GM18502 (cell line): ENCODE measurements around the gene SLC6A7.
"Not testable (repeated sequence)": the region's sequence is repeated elsewhere in the genome, so short reads cannot be mapped to it uniquely, and the experiment has no call there.

Experiments
- ATAC-seq: cut with Tn5 transposase; IDR thresholded peaks from one replicate; pipeline ENCODE4 v1.9.1; 2021; ENCODE audit warnings: mild to moderate bottlenecking; ENCODE audit not compliant: unreplicated experiment, poor library complexity

SLC6A7 gene

DNA sequence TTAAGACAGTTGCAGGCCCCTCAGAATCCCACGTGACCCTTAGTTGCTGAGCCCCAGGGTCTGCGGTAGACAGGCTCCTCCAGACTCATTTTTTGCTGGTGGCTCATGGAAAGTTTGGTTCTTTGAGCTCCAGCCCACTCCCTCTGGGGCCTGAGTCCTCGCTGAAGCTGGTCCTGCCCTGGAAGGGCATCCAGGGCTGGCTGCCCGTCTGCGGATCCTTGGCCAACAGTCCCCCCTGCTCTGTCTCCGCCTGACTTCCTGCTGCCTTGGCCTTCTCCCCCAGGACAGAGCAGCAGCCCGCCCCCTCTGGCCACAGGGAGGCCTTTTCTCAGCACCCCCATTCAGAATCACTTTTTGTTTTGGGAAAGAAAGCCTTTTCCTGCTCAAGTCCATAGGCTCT, 24.4 kb downstream of the SLC6A7 start:
- no peak for ATAC-seq

DNA sequence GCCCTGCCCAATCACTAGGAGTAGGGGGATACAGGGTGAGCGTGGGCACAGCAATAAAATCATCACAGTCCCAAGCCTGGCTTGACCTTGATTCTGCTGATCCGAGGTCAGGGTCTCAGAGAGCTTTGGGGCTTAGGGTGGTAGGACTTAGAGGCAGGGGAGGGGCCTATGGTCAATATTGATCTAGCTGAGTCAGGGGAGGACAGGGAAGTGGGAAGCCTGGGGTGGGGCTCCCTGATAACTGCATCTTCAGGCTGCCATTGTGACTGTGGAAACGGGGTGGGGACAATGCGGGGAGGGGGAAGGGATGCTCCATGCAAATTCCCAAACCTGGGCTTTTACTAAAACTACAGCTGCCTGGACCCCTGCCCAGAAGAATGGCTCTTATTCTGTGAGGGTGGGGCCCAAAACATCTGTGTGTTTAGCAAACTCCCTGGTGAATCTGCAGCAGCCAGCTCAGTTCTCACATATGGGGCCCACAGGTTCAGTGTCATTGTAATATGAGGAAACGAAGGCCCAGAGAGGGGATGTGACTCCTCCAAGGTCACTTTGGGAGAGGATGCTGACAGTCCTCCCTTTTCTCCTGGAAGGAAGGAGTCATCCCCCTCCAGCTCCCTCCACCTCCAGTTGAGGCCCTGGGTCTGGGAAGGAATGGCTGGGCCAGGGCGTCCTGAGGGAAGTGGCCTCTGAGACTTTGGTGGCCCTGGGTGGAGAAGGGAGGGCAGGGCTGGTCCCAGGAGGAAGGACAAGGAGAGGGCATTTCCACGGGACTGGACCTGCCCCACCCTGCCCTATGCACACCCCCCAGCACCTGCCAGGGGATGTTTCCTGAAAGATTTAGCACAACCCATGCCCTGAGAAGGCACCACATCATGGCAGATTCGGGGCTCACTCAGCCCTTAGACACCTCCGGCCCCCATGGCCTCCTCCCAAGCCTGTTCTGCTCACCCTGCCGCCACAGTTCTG, 26.4 kb downstream of the SLC6A7 start:
- no peak for ATAC-seq

DNA sequence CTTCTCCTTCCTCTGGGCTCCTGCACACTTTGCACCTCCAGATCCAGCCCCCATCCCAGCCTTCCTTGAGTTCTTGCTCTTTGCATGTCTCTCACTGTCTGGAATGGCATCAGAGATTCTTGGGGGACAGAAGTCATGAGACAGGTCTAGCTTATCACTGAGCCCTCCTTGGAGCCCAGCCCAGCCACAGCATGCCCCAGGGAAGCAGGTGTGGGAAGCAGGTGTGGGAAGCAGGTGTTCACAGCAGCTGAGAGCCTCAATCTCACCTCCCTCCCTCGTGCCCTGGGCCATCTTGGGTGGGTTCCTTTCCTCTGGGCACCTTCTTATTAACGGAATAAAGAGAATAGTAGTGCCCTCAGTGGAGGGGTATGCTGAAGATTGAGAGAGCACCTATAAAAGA, 27.2 kb downstream of the SLC6A7 start:
- ATAC-seq = no peak

DNA sequence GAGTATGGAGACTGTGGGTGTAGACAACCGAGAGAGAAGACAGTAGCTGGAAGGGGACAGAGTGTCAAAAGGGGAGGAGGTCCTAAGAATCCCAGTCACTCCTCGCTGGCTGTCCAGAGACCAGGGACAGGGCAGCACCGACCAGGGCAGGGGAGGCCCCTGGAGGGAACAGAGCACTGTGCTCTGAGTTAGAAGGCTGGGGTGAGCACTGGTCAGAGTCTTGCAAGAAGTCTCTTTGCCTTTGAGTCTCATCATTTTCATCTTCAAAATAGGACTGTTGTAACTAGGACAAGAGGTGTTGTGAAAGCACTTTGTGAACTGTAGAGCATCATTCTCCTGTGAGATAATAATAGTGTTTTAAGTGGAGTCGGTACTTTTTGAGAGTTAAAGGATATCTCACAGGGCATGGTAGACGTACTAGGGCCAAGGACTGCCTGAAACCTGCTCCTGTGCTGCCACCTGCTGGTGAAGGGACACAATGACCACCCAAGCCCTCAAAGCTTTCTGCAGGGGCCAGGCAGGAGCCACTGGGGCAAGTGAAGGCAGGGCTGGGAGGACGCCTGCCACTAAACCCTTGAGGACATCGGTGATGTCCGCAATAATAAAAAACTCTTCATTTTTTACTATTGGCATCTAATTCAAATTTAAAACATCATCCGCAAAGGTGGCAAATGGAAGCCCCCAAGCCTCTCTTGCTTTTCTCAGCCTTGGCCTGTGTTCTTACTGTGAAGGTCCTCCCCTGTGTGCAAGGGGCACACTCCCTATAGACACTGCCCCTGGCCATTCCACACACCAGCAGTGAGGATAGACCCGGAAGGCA, 28.2 kb downstream of the SLC6A7 start:
- peak; percentile 87 for ATAC-seq

DNA sequence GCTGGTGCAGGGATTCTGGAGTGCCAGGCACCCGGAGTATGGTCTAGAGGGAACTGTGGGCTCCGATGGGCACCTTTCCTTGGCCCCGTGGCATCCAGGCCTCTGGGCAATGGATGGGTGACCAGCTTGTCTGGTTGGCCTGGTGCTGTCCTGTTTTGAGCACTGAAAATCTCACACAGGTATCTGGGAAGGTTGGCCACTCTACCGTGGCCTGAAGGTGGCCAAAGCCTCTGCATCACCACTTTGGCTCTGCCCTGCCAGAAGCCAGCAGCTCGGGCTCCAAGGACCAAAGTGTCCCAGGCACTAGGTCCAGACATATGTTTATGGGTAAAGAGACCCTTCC, 28.8 kb downstream of the SLC6A7 start:
- ATAC-seq = no peak

DNA sequence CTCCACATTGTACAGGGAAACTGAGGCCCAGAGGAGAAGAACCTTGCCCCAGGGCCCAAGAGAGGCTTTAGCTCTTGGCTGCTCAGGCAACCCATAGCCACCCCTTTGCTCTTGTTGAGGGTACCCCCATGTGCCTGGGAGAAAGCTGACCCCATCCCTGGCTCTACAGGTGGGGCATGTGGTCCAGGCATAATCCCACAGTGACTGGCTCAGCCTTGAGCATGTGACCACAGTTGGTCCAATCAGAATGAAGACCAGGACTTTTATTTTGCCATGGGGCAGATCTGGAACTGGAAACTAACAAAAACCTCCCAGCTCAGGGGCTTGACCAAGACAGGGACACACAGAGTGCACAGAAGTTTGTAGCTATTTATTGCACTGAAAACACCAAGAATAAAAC, 29.3 kb downstream of the SLC6A7 start:
- no peak for ATAC-seq

DNA sequence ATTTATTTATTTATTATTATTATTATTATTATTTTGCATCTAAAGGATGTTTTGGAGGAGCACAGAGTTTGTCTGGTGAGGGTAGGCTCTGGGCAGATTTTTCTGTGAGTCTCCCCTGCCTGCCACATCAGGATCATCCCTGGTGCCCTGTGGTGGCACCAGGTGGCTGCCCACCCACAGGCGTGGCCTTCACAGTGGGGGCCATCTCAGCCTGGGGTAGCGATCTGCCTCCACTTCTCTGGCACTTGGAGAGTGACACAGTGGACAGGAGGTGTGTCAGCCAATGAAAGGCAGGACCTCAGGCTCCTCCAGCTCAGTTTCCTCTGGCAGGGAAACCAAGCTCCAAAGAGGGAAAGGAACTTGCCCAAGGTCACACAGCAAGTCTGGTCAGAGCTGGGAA, 30.0 kb downstream of the SLC6A7 start:
- ATAC-seq = no peak

DNA sequence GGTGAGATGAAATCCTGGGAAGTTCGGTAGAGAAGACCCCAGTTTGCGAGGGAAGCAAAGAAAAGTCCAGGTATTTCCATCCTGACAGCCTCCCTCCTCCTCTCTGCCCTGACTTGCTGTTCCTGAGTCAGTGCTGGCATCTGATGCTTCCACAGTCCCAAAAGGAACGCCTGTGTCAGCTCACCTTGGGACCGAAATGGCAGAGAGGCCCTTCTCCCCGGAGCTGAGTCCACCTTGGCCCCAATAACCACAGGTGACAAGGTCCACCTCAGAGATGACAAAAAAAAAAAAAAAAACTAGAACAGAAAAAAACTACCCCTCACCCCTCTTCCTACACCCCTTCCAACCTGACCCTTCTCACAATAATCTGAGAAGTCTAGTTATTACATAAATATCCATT, 31.6 kb downstream of the SLC6A7 start:
- ATAC-seq = no peak

DNA sequence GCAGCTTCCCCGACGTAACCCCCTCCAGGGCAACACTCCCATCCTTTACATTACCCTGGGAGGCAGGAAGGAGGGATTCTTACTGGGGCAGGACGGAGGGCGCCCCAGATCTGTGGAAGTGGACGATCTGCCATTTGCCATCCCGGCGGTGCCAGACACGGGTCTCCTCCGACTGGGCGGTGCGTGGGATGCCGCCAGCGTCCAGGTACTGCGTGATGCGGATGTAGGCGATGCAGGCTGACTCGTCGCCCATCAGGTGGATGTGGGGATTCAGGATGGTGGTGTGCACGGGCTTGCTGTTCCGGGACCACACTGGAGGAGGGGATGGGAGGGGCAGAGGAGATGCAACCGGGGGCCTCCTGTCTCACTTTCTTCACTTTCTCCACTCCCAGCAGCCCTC, 33.0 kb downstream of the SLC6A7 start:
- no peak for ATAC-seq

DNA sequence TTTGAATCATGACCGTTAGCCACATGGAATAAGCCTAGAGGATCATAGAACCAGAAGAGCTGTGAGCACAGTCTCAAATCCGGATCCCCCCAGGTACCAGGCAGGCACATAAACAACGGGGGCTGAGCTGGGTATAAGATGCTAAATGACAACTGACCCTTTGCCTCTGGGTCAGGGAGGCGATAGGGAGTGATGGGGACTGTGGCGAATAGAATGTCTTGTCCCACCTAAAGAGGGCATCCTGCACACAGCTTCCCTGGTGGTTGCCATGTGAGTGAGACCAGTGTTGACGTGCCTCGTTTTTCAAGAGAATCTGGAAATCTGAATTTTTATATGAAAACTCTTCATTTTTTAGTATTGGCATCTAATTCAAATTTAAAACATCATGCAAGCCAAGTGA, 33.6 kb downstream of the SLC6A7 start:
- ATAC-seq = no peak

DNA sequence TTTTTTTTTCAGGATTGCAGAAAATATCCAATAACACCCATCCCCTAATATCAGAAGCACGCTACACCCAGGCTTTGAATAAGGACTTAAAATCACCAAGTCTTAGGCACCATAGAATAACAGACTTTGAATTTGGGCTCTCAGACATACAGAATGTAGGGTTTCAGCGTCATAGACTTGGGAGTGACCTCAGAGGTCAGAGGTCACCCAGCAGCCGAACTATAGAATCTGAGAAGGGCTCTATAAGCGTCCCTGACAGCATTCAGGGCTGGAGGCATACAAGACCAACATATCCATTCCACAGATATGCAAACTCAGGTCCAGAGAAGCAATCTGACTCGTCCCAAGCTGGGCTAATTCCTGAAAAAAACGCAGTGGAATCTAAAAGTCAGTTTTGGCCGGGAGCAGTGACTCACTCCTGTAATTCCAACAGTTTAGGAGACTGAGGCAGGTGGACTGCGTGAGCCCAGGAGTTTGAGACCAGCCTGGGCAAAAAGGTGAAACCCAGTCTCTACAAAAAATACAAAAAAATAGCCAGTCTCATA, 34.7 kb downstream of the SLC6A7 start:
- ATAC-seq = no peak

DNA sequence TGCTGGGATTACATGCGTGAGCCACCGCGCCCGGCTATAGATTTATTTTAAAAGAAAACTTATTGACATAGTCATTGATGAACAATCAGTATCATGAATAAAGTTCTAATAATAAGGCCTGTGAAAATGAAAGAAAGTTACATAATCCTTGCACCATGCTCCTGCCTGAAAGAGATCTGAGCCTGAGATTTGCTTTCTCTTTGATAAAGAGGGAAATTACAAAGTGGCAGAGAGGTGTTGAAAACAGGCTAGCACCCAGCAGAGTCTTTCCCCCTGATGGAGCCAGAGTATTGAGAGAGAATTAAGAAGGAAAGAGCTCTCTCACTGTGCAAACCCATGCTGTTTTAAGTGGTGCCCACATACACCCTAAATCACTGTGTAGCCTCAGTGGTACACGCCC, 37.2 kb downstream of the SLC6A7 start:
- no peak for ATAC-seq

DNA sequence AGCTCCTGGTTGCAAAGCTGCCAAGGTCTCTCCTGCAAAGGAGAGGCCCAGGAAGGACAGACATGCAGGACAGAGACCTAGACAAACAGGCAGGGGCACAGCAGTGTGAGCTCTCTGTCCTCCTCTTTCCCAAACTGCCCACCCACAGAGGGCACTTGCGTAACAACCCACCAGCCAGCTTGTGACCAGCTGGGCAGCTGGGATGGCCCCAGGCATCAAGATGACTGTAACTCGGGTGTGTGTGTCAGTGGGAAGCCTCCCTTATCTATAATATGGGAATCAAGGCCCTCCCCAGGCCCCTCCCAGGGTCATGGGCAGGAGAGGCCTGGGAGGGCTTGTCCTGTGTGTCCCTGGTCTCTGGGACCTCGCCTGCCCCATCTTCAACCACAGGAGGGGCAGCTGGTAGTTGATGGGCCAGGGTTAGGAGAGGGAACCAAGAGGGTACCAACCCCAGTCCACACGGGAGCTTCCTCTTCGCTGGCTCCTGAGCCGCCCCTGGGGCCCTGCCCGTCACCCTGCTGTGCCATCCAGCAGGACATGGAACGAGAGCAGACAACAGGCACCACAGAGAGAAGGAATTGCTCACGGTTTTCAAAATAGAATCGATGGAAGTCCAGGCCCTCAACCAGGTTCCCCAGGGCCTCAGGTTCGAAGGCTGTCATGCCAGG, 37.9 kb downstream of the SLC6A7 start:
- no peak for ATAC-seq

DNA sequence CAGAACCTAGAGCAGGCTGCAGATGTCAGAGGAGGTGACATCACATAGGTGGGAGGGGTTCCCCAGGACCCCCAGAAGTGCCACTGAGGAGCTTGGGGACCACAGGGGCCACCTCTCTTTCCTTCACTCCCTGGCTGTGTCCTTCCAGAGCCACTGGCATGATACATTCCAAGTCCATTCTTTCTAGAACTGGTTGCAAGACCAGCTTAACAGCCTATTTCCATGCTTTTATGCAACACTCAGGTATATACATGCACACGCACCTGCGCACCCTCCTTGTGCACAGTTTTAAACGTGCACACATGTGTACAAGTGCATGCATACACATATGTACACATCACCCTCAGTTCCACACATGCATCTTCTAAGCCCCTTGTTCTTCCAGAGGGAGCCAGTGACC, 39.7 kb downstream of the SLC6A7 start:
- no peak for ATAC-seq

DNA sequence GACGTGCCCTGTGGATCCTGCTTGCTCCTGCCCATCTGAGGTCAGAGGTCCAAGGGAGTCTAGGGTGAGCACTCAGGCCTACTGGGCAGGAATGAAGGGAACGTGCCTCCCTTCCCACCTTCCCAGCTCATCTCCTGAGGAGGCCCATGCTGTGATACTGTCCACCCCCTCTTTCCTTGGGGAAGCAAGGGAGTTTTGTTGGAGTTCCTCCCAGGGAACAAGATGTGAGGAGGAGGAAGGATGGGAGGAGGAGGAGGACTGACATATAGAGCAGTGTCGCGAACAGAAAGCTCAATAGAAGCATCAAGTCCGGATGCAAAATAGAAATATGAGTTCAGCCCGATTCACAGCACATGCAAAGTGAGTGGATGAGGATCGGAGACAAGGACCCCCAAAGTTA, 41.0 kb downstream of the SLC6A7 start:
- ATAC-seq = no peak

DNA sequence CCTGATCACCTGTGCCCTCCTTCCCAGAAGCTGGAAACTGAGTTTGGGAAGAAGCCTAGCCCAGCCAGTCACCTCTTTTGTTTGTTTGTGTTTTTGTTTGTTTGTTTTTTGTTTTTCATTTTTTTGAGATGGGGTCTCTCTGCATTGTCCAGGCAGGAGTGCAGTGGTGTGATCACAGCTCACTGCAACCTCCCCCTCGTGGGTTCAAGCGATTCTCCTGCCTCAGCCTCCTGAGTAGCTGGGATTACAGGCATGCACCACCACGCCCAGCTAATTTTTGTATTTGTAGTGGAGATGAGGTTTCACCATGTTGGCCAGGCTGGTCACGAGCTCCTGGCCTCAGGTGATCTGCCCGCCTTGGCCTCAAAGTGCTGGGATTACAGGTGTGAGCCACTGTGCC, 43.8 kb downstream of the SLC6A7 start:
- ATAC-seq = not testable (repeated sequence)

DNA sequence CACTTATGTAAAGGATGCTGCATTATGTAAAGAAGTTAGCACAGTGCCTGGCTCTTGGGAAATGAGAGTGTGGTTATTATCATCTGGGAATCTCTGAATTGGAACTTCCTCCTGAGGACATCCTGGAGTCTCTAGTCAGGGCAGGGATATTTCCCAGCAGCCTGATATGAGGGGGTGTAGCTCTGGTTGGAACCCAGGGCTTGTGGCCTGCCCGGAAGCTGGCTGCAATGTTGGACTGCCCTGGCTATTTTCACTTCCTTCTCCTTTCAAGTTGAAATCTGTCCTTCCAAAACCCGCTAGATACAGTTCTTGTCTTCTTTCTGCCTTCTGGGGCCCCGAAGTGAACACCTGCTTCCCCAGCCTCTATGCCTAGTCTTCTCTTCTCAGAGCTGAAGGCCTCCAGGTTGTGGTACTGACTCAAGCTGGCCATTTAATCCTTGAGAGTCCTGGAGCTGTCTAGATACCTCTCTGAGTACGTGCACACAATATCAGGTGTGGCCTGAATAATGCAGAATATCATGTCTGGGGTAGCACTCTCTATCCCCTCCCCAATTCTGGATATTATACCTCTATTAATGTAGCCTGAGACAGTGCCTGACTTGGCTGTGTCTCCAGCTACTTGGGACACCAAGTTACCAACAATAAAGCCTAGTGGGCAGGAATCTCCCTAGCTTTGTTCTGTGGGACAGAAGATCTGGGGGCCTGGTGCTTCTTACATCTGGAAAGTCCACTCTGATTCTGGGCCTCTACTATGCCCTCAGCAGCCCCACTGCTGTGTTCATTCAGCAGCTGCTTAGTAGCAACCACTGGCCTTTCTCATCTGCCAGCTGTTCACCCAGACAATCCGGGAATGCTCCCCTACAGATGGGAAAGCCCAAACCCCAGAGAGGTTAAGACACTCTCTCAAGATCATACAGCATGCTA, 45.0 kb downstream of the SLC6A7 start:
- ATAC-seq = no peak

DNA sequence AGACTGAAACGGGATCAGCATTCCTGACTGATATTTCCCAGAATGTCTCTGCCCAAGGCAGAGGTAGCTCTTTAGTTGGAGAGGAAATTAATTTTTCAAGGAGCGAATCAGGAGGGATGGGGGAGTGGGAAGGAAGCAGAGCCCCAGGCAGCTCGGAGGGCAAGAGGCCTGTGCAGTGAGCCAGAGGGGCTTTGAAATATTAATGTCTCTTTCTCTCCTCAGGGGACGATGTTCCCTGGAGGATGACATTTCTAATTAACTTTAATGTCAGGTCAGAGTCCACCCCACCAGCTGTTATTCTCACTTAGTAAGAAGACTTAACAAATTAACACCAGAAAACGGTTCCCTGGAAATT, 45.6 kb downstream of the SLC6A7 start:
- no peak for ATAC-seq

DNA sequence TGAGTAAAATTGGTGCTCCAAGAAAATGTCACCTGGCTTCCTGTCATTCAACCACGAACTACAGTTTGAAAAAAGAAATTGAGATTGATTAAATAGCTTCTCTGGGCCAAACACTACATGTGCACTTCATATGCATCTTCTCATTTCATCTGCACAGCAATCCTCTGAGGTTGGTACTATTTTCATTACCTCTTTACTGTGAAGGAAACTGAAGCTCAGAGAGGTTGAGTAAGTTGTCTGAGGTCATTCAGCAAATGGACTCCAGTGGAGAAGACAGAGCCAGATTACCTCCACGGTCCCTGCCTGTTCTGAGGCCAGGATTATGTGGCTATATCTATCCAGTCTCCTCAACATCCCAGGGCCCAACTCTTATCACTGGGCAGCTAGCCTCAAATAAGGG, 46.5 kb downstream of the SLC6A7 start:
- no peak for ATAC-seq
